NCI-H128 (cell line): ENCODE data around the gene SACM1L.
"Not testable (repeated sequence)": the region's sequence is repeated elsewhere in the genome, so short reads cannot be mapped to it uniquely, and the experiment has no call there.

Source experiments
- DNase-seq: peaks from one replicate; lab custom pipeline; 2025; ENCODE audit not compliant: unreplicated experiment; lab: John Stamatoyannopoulos, UW

The SACM1L gene

GRCh38 chr3:45666757-45667431, 22.3 kb upstream of the SACM1L start:
- DNase-seq: no peak

- DNase-seq: no peak
Observed at GRCh38 chr3:45667569-45667934, 21.6 kb upstream of the SACM1L start.

GRCh38 chr3:45670436-45670835, 18.8 kb upstream of the SACM1L start:
- DNase-seq: no peak

DNA sequence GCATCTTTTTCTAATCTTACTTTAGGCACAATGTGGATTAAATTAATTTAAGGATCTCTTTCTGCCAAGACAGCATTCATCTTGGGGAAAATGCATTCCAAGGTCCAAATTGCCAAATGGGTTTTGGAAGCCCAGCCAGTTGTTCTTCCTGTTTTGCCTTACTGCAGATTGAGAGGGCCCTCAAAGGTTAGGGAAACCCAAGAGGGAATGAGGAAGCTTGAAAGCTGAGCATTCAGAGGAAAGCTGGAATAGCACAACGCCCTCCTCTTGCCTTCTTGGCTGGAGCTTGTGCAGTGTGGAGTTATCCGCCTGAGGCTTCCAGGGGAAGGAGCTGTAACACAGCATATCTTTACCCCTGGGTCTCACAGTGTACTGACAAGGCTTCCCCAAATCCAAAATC, 18.2 kb upstream of the SACM1L start:
- DNase-seq: no peak

DNA sequence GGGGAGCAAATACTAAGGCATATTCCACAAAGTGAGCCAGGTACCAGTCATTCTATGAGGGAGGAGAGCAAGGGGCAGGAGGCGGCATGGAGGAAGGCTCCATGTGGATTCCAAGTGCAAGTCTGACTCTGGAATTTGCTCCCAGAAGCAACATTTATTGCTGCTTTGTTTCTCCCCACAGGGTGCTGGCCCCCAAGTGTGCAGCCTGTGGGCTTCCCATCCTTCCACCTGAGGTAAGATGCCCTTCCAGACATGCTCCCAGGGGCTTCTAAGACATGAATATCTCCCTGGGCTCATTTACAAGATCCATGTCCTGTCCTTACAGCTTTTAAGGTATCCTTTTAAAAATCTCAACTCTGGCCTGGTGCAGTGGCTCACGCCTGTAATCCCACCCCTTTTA, 15.9 kb upstream of the SACM1L start:
- no peak for DNase-seq

DNA sequence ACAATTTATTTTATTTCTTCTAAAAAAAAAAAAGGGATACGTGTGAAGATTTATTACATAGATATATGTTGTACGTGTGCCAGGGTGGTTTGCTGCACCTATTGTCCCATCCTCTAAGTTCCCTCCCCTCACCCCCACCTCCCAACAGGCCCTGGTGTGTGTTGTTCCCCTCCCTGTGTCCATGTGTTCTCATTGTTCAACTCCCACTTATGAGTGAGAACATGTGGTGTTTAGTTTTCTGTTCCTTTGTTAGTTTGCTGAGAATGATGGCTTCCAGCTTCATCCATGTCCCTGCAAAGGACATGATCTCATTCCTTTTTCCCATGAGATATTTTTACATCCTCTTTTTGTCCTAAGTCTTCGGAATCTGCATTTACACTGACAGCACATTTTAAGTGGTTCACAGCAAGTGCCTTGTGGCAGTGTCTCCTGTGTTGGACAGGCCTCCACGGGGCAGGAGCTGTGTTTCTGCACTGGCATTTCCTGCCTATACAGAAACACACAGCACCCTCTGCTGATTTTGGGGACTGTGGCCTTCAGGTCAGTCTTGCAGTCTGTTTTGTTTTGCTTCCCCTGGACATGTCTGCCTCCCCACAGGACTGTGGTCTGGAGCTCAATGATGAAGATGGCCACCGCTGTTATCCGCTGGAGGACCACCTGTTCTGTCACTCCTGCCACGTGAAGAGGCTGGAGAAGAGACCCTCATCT, 12.7 kb upstream of the SACM1L start:
- no peak for DNase-seq

GRCh38 chr3:45677033-45677446, 12.2 kb upstream of the SACM1L start:
- DNase-seq: no peak

- no peak for DNase-seq
Observed at GRCh38 chr3:45677841-45678240, 11.4 kb upstream of the SACM1L start.

DNA sequence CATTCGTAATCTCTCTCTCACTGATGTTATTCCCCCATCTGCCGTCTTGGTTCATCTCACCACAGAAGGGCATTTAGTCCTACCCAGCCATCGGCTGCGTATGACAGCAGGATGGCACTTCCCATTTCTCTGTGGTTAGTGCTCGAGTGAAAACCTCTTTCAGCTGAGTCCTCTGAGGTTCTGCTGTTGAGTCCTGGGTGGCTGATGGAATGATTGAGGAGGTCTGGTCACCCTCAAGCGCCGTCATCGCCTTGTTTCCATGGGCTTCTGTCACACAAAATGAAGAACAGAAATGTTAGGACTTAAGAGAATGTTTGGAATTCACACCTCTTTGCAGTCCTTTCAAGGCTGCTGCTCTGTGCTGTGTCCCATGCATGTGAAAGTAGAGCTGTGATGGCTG, 9.4 kb upstream of the SACM1L start:
- no peak for DNase-seq

DNA sequence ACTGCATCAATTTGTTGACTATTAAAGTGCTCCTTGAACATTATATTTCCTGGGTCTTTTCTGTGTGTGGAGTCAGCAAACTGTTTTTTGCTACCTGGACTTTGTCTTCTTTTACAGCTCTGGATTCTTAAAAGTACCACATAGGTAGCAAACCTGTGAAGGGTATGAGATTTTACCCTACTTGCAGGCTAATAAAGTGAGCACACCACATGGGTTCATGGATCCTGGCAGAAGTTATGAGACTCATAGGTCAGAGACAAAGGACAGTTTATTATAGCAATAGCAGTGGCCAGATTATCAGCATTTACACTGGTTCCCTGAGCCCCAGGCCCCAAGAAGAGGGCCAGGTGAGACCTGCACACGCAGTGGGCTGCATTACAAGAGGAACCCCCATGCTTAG, 8.0 kb upstream of the SACM1L start:
- no peak for DNase-seq

GRCh38 chr3:45681846-45682245, 7.3 kb upstream of the SACM1L start:
- DNase-seq: no peak

GRCh38 chr3:45682311-45682710, 6.9 kb upstream of the SACM1L start:
- DNase-seq: no peak

GRCh38 chr3:45682786-45683185, 6.4 kb upstream of the SACM1L start:
- DNase-seq: no peak

DNA sequence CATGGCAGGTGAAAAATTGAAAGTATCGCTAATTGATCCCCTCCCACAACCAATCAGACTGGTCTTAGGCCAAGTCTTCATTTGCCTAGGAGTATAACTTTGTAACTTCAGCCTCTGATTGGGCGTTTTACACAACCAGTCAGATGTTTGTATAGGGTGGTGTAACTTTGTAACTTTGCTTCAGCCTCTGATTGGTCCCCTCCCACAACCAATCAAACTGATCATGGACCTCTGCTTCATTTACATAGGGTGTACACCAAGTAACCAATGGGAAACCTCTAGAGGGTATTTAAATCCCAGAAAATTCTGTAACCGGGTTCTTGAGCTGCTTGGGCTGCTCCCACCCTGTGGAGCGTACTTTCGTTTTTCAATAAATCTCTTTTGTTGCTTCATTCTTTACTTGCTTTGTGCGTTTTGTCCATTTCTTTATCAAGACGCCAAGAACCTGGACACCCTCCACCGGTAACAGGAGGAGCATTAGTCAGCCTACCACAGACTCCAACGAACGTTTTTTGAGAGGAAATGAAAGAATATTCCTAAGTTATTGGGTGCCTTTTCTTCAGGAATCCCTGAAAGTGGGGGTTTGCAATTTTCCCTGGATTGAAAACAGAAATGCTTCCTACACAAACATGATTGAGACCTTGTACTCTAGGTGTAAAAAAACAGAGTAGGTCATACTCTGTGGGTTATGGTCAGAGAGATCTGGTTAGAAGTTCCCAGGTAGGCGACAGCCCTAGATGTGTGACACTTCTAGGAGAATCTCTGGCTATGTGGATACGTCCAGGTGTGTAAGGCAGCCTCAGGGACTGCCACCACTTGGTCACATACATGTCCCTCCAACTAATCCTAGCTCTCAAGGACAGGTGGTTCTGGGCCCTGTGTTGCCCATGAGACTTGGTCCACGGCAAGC, 5.5 kb upstream of the SACM1L start:
- no peak for DNase-seq

GRCh38 chr3:45684327-45684892, 4.8 kb upstream of the SACM1L start:
- DNase-seq: no peak

DNA sequence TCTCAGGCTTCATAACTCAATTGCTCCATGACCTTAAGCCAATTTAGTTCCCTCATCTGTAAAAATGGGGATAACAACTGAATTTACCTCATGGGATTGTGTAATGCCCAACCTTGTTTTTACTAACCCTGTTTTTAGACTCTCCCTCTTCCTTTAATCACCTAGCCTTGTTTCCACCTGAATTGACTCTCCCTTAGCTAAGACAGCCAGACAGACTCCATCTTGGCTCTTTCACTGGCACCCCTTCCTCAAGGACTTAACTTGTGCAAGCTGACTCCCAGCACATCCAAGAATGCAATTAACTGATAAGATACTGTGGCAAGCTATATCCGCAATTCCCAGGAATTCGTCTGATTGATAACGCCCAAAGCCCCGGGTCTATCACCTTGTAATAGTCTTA, 3.5 kb upstream of the SACM1L start:
- not testable (repeated sequence) for DNase-seq

DNA sequence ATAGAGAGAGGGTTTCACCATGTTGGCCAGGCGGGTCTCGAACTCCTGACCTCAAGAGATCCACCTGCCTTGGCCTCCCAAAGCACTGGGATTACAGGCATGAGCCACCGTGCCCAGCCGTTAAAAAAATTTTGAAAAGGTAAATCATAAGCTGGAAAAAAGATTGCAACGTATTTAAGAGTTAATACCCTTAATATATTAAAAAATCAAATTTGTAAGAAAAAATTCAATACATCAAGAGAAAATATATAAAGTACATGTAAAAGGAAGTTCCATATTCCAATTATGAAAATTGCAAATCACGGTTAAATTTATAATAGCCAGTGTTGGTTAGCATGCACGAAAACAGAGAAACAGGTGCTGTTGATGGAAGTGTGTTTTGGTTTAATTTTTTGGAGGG, 2.3 kb upstream of the SACM1L start:
- DNase-seq: no peak

DNA sequence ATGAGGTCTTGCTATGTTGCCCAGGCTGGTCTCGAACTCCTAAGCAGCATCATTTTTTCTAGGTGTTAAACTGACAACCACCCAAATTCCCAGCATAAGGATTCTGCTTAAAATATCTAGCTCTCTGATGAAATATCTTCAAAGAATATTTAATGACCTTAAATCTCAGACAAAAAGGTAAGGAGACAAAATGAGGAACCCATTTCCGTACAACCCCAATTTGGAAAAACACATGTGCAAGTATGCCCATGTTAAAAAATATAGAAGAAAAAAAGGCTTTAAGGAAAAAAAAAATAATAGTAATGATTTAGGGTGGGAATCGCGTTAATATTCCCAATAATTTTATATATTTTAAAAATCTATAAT, 1.4 kb upstream of the SACM1L start:
- DNase-seq: no peak

DNA sequence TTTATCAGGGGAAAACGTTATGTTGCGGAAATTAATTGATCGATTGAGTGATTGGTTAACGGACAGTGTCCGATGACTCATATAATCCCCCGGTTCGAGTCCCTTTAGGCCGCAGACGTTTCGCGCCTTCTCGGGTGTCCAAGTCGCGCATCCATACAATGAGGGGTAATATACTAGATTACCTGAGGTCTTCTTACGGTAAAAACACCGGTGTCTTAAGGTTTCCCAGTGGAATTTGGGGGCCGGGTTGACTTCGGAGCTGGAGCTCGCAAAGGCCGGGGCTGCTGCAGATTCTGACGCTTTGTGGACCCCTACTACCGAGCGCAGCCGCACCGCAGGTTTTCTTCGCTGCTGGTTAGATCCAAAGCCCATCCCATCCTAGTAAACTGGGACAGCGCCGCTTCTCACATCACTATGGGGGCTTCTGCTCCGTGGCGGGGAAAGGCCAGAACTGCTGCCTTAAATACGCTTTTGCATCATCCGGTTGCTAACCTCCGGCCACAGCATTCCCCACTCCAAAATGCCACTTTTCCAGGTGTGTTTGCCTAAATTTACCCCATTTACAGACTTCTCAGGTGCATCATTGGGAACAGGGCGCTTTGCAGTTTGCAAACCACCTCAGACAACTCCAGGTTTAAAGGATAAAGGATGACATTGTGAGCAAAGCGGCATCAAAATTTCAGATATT, 858 bp upstream of the SACM1L start:
- no peak for DNase-seq

- DNase-seq: no peak
Observed at GRCh38 chr3:45689787-45690145, 570 bp downstream of the SACM1L start.

GRCh38 chr3:45690336-45691035, 1.3 kb downstream of the SACM1L start:
- DNase-seq: no peak
